Left lung (tissue), 10 donors: ENCODE measurements around the gene BAHCC1. TPM values are rescaled to one million over a fixed set of nuclear protein-coding genes. Genes with fewer than 3 reads are reported as not detected.

Experiments
- ATAC-seq: fragments of 200-7000 bp; cut with Tn5 transposase; one replicate; pipeline ENCODE4 v1.9.1; 2020; ENCODE audit warnings: moderate library complexity
- DNase-seq, 4 donors: peaks; one replicate each; pipeline ENCODE4 v3.0.0-alpha.2; 2013 to 2020
- H3K27ac ChIP-seq, 2 donors: fragments of 200-600 bp; sonication (generic) in 1 of 2; one replicate each; pipeline versions ENCODE4 v1.5.0 to v1.8.0; 2020 to 2021
- H3K27me3 ChIP-seq, 2 donors: fragments of 200-600 bp; sonication (generic) in 1 of 2; one replicate each; pipeline versions ENCODE4 v1.5.0 to v1.8.0; 2020 to 2021
- H3K36me3 ChIP-seq, 2 donors: fragments of 200-600 bp; sonication (generic) in 1 of 2; one replicate each; pipeline versions ENCODE4 v1.5.0 to v1.8.0; 2020 to 2021
- H3K4me1 ChIP-seq, 2 donors: fragments of 200-600 bp; one replicate each; pipeline ENCODE4 v1.8.0; 2021
- H3K4me3 ChIP-seq, 2 donors: fragments of 200-600 bp; sonication (generic) in 1 of 2; one replicate each; pipeline versions ENCODE4 v1.5.0 to v1.8.0; 2020 to 2021; ENCODE audit warnings: mild to moderate bottlenecking in 1 of 2
- H3K9me3 ChIP-seq, 2 donors: fragments of 200-600 bp; sonication (generic) in 1 of 2; one replicate each; pipeline versions ENCODE4 v1.5.0 to v1.8.0; 2020 to 2021
- intact Hi-C, 2 donors: fragments of 100-400 bp; cut with DNase I; formaldehyde crosslinking; loops; one replicate each; pipeline versions ENCODE4 v1.11.2 to v1.14.2; 2022
- polyA plus RNA-seq, 6 donors: library from polyadenylated mRNA; unstranded; fragments of 120-200 nt; gene quantifications; one replicate each; pipeline ENCODE4 v1.2.1, GENCODE V29; 2013; ENCODE audit not compliant: insufficient read length in 6 of 6
- total RNA-seq, 2 donors: library from RNA; stranded (reverse); fragmentation: NEBNext Ultra II Directional; extraction: Animal tissue kit (Norgen Biotek cat#: 25700); gene quantifications; one replicate each; pipeline ENCODE4 v1.2.1, GENCODE V29; 2021
- TF ChIP-seq, protein P1 (sequence below), 2 donors: fragments of 200-600 bp; sonication (generic) in 1 of 2; IDR thresholded peaks; one replicate each; pipeline versions ENCODE4 v1.5.0 to v1.8.0; 2021; ENCODE audit warnings: antibody characterized with exemption in 2 of 2
- donor health status: DM: no; HTN: yes; CAD: no.
- donor health status: DM: no; HTN: no; CAD: no.

The BAHCC1 gene
- total and polyA plus RNA-seq, 8 donors = 13.6 to 28.5 (median 21.4) TPM

DNA sequence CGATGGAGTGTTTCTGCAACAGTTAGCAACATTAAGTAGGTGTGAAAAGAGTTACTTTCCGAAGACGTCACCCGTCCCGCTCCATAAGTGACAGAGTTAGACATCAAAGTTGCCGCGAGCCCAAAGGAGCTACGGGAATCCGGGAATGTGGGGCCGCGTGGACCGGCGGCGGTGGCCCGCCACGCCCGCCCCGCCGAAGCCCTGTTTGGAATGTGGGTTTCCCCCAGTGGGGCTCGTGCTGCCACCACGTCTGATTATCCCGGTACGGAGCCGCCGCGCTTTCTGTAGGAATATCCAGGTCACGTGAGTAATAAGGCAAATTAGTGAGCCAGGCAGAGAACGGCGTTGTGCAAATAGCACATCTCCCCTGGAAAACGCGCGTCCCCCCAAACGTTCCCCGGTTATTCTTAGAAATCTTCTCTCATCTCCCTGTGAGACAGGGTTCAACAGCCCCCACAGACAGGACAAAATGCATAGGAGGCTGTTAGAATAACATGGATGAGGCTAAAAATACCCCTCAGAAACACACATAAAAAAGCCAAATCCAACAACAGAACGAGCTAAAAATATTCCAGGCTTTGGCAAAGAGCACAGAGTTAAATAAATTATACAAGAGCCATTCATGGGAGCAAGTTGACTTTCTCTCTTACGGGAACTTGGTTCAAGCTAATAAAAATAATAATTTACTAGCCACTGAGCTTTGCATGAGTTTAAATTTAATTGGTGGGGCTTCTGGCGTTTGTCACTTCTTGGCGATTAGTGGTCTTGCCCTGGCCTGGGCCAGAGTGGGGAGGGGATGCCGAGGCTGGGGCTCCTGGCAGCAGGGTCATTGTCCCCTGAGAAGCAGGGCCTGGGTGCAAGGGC is 8.6 kb downstream of the BAHCC1 start:
- Histone ChIP-seq H3K4me1 (peaks cover 46 to 59% of the 10 kb centered on the region in 2 donors), H3K9me3 (no peaks in the 10 kb centered on the region), H3K27ac (peak overlapping the region; percentile 93 to 95), H3K36me3 (no peaks in the 10 kb centered on the region), H3K27me3 (peaks cover 0 to 37% of the 10 kb centered on the region in 2 donors), H3K4me3 (peak overlapping the region in 1 of 2 donors; percentile 9)
- intact Hi-C loops = loop anchor here in 1 of 2 donors (10.0 kb wide), 1 partner anchor 81 kb away; no protein-coding TSS in a partner anchor
- peak; percentile 4 for ATAC-seq
- TF ChIP-seq, protein P1, sequence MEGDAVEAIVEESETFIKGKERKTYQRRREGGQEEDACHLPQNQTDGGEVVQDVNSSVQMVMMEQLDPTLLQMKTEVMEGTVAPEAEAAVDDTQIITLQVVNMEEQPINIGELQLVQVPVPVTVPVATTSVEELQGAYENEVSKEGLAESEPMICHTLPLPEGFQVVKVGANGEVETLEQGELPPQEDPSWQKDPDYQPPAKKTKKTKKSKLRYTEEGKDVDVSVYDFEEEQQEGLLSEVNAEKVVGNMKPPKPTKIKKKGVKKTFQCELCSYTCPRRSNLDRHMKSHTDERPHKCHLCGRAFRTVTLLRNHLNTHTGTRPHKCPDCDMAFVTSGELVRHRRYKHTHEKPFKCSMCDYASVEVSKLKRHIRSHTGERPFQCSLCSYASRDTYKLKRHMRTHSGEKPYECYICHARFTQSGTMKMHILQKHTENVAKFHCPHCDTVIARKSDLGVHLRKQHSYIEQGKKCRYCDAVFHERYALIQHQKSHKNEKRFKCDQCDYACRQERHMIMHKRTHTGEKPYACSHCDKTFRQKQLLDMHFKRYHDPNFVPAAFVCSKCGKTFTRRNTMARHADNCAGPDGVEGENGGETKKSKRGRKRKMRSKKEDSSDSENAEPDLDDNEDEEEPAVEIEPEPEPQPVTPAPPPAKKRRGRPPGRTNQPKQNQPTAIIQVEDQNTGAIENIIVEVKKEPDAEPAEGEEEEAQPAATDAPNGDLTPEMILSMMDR (IDR thresholded peaks at IDR 0.05) = no peak
- no peak for DNase-seq

DNA sequence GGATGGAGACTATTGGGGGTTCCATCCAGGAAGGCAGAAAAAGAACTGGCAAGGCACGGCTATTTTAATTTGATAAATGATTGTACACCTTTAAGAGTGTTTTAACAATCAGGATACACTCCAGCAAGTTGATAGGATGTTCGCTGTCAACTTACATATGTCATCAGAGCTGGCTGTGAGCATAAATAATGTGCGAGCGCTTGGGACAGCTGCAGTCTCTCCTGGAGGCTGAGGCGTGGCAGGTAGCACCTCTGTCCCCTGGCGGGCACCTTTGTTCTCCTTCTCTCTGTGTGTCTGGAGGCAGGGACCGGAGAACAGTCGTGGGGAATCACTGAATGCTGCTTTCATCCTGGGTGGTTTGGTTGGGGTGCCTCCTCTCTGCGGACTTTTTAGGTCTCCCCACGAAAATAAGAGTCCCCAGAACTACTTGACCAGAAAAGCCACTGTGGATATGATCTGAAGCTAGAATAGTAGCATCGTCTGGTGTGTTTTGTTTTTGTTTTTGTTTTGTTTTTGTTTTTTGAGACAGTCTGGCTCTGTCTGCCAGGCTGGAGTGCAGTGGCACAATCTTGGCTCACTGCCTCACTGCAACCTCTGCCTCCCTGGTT is 9.4 kb downstream of the BAHCC1 start:
- ATAC-seq = no peak
- H3K27ac ChIP-seq = peak overlapping the region; percentile 93 to 95
- peaks cover 0 to 31% of the 10 kb centered on the region in 2 donors for H3K27me3 ChIP-seq
- intact Hi-C loops = loop anchor here in 1 of 2 donors (10.0 kb wide), 1 partner anchor 80 kb away; no protein-coding TSS in a partner anchor
- TF ChIP-seq, protein P1 (IDR thresholded peaks at IDR 0.05) = no peak
- H3K9me3 ChIP-seq = no peaks in the 10 kb centered on the region
- H3K36me3 ChIP-seq = no peaks in the 10 kb centered on the region
- DNase-seq = no peak
- peaks cover 46 to 64% of the 10 kb centered on the region in 2 donors for H3K4me1 ChIP-seq
- H3K4me3 ChIP-seq = no peak overlapping the region

DNA sequence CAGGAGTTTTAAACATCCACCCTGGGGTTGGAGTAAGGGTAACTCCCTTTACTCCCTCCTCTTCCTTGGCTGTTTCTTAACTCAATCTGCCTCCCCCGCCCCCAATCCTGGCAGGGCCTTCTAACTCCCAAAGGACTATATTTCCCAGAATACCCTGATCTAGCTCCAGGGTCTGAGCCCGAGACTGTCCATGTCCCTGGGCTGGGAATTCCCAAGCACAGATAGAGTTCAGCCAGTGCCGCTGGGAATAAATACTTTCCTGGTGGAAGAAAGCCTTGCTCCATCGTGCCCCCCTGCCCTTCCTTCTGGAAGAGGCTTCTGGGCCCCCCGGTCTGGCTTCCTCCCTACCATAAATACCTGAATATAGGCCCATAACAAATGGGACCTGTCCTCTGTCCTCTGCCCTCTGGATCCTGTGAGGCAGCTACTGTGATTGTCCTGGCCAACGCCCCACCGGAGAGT is 10.2 kb downstream of the BAHCC1 start:
- intact Hi-C loops = loop anchor here in 1 of 2 donors (10.0 kb wide), 1 partner anchor 79 kb away; no protein-coding TSS in a partner anchor
- H3K27ac ChIP-seq = peak overlapping the region in 1 of 2 donors; percentile 95

DNA sequence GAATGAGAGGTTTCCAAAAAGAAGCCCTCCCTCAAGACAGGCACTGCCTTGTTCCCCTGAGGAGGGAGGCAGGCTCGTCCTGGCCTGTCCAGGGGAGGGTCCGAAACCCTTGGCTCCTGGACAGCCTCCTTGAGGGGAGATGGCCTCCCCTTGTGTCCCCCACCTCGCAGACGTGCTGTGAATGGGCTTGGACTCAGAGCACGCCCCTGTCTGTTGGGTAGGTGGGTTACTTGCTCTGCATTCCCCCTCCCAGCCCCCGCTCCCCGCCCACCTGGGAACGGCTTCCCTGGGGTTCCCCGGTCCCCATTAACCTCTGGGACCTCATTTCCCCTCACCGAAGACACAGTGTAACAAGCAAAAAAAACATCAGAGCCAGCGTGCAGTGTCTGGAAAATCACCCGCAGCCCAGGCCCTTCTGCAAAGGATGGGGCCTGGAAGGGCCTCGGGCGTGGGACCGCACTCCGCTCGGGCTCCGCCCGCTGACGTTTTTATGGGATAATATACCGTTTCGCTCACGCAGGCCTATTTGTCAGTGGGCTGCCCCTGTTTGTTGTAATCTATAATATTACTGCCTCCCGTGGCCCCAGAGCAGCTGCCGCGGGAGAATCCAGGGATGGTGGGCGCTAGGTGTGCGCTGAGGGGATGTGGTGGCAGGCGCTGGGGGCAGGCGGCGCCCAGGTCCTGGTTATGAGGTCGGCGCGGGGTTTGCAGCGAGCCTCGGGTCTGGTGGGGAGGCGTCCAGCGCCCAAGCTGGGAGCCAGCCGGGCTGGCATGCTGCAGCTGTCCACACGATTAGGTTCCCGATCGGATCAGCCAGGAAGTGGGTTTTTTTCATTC is 11.1 kb downstream of the BAHCC1 start:
- TF ChIP-seq, protein P1 (IDR thresholded peaks at IDR 0.05) = no peak
- intact Hi-C loops = loop anchor here in 1 of 2 donors (10.0 kb wide), 1 partner anchor 78 kb away; no protein-coding TSS in a partner anchor
- no peaks in the 10 kb centered on the region for H3K9me3 ChIP-seq
- H3K27ac ChIP-seq = peak overlapping the region in 1 of 2 donors; percentile 44
- H3K36me3 ChIP-seq = no peaks in the 10 kb centered on the region
- no peak overlapping the region for H3K4me3 ChIP-seq
- ATAC-seq (no peak), DNase-seq (no peak)
- peaks cover 0 to 14% of the 10 kb centered on the region in 2 donors for H3K27me3 ChIP-seq
- H3K4me1 ChIP-seq = peaks cover 37 to 51% of the 10 kb centered on the region in 2 donors

More for the DNA sequence above, 10.2 kb downstream of the BAHCC1 start:
- H3K4me1 ChIP-seq = peaks cover 46 to 60% of the 10 kb centered on the region in 2 donors
- H3K9me3 ChIP-seq = no peaks in the 10 kb centered on the region
- TF ChIP-seq, protein P1 (IDR thresholded peaks at IDR 0.05) = no peak
- DNase-seq = no peak
- no peak overlapping the region for H3K4me3 ChIP-seq
- H3K27me3 ChIP-seq = peaks cover 0 to 23% of the 10 kb centered on the region in 2 donors
- no peak for ATAC-seq
- no peaks in the 10 kb centered on the region for H3K36me3 ChIP-seq
